ENCODE results near the gene MRPL10. TPM values are rescaled to one million over a fixed set of nuclear protein-coding genes. Genes with fewer than 3 reads are reported as not detected.

MRPL10 gene
- total and polyA plus RNA-seq, 10 of the 15 experiments (the other 5 are each of a cell fraction or from before 2014, with no cell fraction given) = 18.9 to 61.9 (median 47.3) TPM

GRCh38 chr17:47806026-47806912, 25.1 kb downstream of the MRPL10 start (continued):
- TF ChIP-seq, protein P1, sequence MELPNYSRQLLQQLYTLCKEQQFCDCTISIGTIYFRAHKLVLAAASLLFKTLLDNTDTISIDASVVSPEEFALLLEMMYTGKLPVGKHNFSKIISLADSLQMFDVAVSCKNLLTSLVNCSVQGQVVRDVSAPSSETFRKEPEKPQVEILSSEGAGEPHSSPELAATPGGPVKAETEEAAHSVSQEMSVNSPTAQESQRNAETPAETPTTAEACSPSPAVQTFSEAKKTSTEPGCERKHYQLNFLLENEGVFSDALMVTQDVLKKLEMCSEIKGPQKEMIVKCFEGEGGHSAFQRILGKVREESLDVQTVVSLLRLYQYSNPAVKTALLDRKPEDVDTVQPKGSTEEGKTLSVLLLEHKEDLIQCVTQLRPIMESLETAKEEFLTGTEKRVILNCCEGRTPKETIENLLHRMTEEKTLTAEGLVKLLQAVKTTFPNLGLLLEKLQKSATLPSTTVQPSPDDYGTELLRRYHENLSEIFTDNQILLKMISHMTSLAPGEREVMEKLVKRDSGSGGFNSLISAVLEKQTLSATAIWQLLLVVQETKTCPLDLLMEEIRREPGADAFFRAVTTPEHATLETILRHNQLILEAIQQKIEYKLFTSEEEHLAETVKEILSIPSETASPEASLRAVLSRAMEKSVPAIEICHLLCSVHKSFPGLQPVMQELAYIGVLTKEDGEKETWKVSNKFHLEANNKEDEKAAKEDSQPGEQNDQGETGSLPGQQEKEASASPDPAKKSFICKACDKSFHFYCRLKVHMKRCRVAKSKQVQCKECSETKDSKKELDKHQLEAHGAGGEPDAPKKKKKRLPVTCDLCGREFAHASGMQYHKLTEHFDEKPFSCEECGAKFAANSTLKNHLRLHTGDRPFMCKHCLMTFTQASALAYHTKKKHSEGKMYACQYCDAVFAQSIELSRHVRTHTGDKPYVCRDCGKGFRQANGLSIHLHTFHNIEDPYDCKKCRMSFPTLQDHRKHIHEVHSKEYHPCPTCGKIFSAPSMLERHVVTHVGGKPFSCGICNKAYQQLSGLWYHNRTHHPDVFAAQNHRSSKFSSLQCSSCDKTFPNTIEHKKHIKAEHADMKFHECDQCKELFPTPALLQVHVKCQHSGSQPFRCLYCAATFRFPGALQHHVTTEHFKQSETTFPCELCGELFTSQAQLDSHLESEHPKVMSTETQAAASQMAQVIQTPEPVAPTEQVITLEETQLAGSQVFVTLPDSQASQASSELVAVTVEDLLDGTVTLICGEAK (IDR thresholded peaks at IDR 0.05; ENCODE audit: borderline replicate concordance) = no peak
- TF ChIP-seq, protein P2, sequence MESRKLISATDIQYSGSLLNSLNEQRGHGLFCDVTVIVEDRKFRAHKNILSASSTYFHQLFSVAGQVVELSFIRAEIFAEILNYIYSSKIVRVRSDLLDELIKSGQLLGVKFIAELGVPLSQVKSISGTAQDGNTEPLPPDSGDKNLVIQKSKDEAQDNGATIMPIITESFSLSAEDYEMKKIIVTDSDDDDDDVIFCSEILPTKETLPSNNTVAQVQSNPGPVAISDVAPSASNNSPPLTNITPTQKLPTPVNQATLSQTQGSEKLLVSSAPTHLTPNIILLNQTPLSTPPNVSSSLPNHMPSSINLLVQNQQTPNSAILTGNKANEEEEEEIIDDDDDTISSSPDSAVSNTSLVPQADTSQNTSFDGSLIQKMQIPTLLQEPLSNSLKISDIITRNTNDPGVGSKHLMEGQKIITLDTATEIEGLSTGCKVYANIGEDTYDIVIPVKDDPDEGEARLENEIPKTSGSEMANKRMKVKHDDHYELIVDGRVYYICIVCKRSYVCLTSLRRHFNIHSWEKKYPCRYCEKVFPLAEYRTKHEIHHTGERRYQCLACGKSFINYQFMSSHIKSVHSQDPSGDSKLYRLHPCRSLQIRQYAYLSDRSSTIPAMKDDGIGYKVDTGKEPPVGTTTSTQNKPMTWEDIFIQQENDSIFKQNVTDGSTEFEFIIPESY (IDR thresholded peaks at IDR 0.05) = no peak
- no peak for TF ChIP-seq RBBP5 (conservative IDR thresholded peaks at IDR 0.05)
- no peak for TF ChIP-seq MTA3 (IDR thresholded peaks at IDR 0.05; ENCODE audit: borderline replicate concordance, low read length)
- no peak for TF ChIP-seq MEF2B (IDR thresholded peaks at IDR 0.05; ENCODE audit: partially characterized antibody, poor library complexity, severe bottlenecking)
- no peak for TF ChIP-seq GATAD2B (conservative IDR thresholded peaks at IDR 0.05; ENCODE audit: low read depth)
